GOT3 (cell line): Measurements from ENCODE around the gene KNSTRN.

Source experiments
- DNase-seq: peaks from one replicate; lab custom pipeline; 2025; ENCODE audit warnings: mixed read lengths; lab: John Stamatoyannopoulos, UW

Gene KNSTRN

GRCh38 chr15:40345867-40346578 is 36.5 kb upstream of the KNSTRN start:
- no peak for DNase-seq

GRCh38 chr15:40346579-40347558 is 35.7 kb upstream of the KNSTRN start:
- DNase-seq = no peak

GRCh38 chr15:40347559-40348473 is 34.7 kb upstream of the KNSTRN start:
- no peak for DNase-seq

- DNase-seq = no peak
These were observed 34.0 kb upstream of the KNSTRN start for GRCh38 chr15:40348474-40348870.

- DNase-seq = no peak
These were observed 33.4 kb upstream of the KNSTRN start for GRCh38 chr15:40349163-40349562.

- no peak for DNase-seq
These were observed 30.1 kb upstream of the KNSTRN start for GRCh38 chr15:40352281-40352901.

GRCh38 chr15:40353697-40354096 is 28.8 kb upstream of the KNSTRN start:
- no peak for DNase-seq

GRCh38 chr15:40354408-40355171 is 27.9 kb upstream of the KNSTRN start:
- DNase-seq = no peak

GRCh38 chr15:40355976-40356585 is 26.4 kb upstream of the KNSTRN start:
- DNase-seq = no peak

- no peak for DNase-seq
These were observed 25.3 kb upstream of the KNSTRN start for GRCh38 chr15:40357246-40357645.

- peak; percentile 75 for DNase-seq
These were observed 24.6 kb upstream of the KNSTRN start, which contains the start of gene DISP2 for GRCh38 chr15:40357723-40358470. DISP2 (plus strand) TSS chr15:40358219; CDS start chr15:40358322, 103 bp downstream.

- DNase-seq = no peak
These were observed 23.8 kb upstream of the KNSTRN start for GRCh38 chr15:40358471-40359353.

- no peak for DNase-seq
These were observed 22.5 kb upstream of the KNSTRN start for GRCh38 chr15:40360015-40360414.

GRCh38 chr15:40361640-40362039 is 20.9 kb upstream of the KNSTRN start:
- no peak for DNase-seq

- DNase-seq = no peak
These were observed 18.9 kb upstream of the KNSTRN start for GRCh38 chr15:40363611-40364010.

GRCh38 chr15:40364251-40364650 is 18.3 kb upstream of the KNSTRN start:
- no peak for DNase-seq

- no peak for DNase-seq
These were observed 17.5 kb upstream of the KNSTRN start for GRCh38 chr15:40365016-40365415.
